ENCODE measurements around the gene GPR82.

The GPR82 gene

GRCh38 chrX:41730081-41730480, 6.1 kb downstream of the GPR82 start:
- TF ChIP-seq CTCF (conservative IDR thresholded peaks at IDR 0.05; ENCODE audit: control insufficient read depth, insufficient read depth, low read depth, low read length), result no peak
- H3K4me3 ChIP-seq (ENCODE audit: control insufficient read depth, low read depth, low read length), result no peak overlapping the region
- peak; percentile 54 for DNase-seq (ENCODE audit: low read depth)

GRCh38 chrX:41732260-41732659, 8.3 kb downstream of the GPR82 start:
- no peak for TF ChIP-seq CTCF (conservative IDR thresholded peaks at IDR 0.05; ENCODE audit: control insufficient read depth, insufficient read depth, low read depth, low read length)
- no peak overlapping the region for H3K4me3 ChIP-seq (ENCODE audit: control insufficient read depth, low read depth, low read length)
- no peak for DNase-seq (ENCODE audit: low read depth)

GRCh38 chrX:41733939-41734338, 10.0 kb downstream of the GPR82 start:
- TF ChIP-seq CTCF (conservative IDR thresholded peaks at IDR 0.05; ENCODE audit: control insufficient read depth, insufficient read depth, low read depth, low read length), result no peak
- no peak overlapping the region for H3K4me3 ChIP-seq (ENCODE audit: control insufficient read depth, low read depth, low read length)
- DNase-seq (ENCODE audit: low read depth), result no peak

GRCh38 chrX:41734530-41734929, 10.5 kb downstream of the GPR82 start:
- peak; percentile 40 for DNase-seq (ENCODE audit: low read depth)
- TF ChIP-seq CTCF (conservative IDR thresholded peaks at IDR 0.05; ENCODE audit: control insufficient read depth, insufficient read depth, low read depth, low read length), result peak; percentile 55
- no peak overlapping the region for H3K4me3 ChIP-seq (ENCODE audit: control insufficient read depth, low read depth, low read length)

GRCh38 chrX:41737065-41737464, 13.1 kb downstream of the GPR82 start:
- no peak for DNase-seq (ENCODE audit: low read depth)
- no peak overlapping the region for H3K4me3 ChIP-seq (ENCODE audit: control insufficient read depth, low read depth, low read length)
- no peak for TF ChIP-seq CTCF (conservative IDR thresholded peaks at IDR 0.05; ENCODE audit: control insufficient read depth, insufficient read depth, low read depth, low read length)

- DNase-seq (ENCODE audit: low read depth), result no peak
- no peak for TF ChIP-seq CTCF (conservative IDR thresholded peaks at IDR 0.05; ENCODE audit: control insufficient read depth, insufficient read depth, low read depth, low read length)
- no peak overlapping the region for H3K4me3 ChIP-seq (ENCODE audit: control insufficient read depth, low read depth, low read length)
These were observed 15.9 kb downstream of the GPR82 start for GRCh38 chrX:41739871-41740270.

GRCh38 chrX:41750716-41751115, 26.7 kb downstream of the GPR82 start:
- no peak for TF ChIP-seq CTCF (conservative IDR thresholded peaks at IDR 0.05; ENCODE audit: control insufficient read depth, insufficient read depth, low read depth, low read length)

More at GRCh38 chrX:41750716-41751115, 26.7 kb downstream of the GPR82 start:
- no peak overlapping the region for H3K4me3 ChIP-seq (ENCODE audit: control insufficient read depth, low read depth, low read length)
- no peak for DNase-seq (ENCODE audit: low read depth)
